Dedifferentiated amniotic fluid mesenchymal stem cell (primary cell): ENCODE data around the gene DPP10.

Experiments
- DNase-seq: peaks from one replicate; pipeline ENCODE4 v3.0.0-alpha.2; 2016; ENCODE audit errors: extremely low spot score

The DPP10 gene

DNA sequence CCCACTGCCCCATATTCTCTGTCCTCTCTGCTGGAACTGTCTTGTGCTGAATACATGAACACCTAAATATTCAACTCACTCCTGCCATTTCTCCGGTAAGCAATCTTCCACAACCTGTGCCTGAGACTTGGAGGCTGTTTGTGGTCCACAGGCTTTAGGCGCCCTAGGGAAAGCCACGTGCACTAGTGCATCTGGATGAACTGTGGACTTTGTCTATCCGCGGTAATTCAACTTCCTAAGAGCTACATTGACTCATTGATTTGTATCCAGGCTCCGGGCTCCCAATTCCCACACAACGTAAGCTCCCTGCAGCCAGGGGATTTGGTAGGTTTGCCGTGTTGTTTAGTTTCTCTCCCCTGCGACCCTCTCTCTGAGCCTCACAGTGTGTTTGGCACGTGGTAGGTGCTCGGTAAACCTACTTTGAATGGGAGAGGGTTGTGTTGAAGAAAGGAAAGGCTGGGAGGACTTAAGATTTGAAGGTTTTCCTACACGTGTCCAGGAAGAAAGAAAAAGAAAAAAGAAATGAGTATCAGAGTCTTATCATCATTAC lies 718.2 kb downstream of the DPP10 start:
- DNase-seq: no peak

GRCh38 chr2:115161081-115161770 lies 718.8 kb downstream of the DPP10 start:
- no peak for DNase-seq

- no peak for DNase-seq
Measured at GRCh38 chr2:115161771-115162493, 719.5 kb downstream of the DPP10 start.

GRCh38 chr2:115162494-115163293 lies 720.3 kb downstream of the DPP10 start:
- no peak for DNase-seq

DNA sequence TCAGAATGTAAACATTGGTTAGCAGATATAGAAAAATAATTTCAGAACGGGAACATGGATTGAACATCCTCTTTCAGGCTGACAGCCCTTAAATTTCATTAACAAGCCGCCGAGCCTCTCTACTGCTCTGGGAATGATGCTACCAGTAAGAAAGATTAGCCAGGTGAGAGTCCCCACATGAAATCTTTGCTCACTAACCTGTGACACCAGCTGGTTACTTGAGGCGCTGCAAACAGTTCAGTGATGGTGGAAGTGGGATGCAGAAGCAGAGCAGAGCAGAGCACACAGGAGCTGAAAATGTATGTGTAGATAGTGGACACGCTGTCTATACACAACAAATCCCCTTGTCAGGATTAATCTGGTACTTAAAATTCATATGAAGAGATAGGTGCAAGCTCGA lies 721.1 kb downstream of the DPP10 start:
- no peak for DNase-seq

- DNase-seq: no peak
Measured at GRCh38 chr2:115165529-115166109, 723.2 kb downstream of the DPP10 start.

- DNase-seq: no peak
Measured at GRCh38 chr2:115168457-115168856, 726.0 kb downstream of the DPP10 start.

- no peak for DNase-seq
Measured at GRCh38 chr2:115169814-115170213, 727.4 kb downstream of the DPP10 start.

DNA sequence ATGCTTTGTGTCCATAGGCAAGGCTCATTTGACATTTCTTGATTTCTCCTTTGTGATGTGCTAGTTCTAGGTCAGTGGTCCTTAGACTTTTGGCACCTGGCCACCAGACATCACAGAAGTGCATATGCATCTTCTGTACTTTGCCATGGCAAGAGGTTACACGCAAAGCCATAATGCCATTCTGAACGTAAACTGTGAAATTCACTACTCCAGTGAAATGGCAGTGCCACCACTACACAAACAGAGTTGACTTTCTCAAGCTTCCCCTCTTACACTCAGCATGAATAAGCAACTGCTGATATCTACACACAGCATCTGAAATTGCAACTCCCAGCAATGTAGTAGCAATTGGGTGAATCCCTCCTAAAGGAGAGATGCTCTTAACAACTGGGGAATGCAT lies 729.3 kb downstream of the DPP10 start:
- no peak for DNase-seq

GRCh38 chr2:115174651-115175050 lies 732.2 kb downstream of the DPP10 start:
- no peak for DNase-seq

GRCh38 chr2:115183144-115183543 lies 740.7 kb downstream of the DPP10 start:
- no peak for DNase-seq

DNA sequence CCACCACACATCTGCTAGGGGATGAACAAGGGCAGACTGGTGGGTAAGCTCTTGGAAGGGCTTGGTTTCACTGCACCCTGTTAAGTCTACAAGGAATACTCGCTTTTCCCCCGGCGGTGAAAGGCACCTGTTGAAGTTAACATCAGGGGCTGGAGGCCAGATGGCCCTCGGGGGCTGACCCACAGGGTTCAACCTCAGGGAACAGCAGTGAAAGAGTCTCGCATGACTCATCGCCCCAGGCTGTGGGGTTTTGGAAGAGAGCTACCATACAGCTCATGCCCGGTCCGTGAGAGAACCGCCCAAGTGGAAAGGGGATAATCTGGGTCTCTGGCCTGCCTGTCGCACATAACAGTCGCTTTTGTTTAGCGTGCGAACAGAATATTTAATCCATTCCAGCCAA lies 748.0 kb downstream of the DPP10 start:
- DNase-seq: no peak

DNA sequence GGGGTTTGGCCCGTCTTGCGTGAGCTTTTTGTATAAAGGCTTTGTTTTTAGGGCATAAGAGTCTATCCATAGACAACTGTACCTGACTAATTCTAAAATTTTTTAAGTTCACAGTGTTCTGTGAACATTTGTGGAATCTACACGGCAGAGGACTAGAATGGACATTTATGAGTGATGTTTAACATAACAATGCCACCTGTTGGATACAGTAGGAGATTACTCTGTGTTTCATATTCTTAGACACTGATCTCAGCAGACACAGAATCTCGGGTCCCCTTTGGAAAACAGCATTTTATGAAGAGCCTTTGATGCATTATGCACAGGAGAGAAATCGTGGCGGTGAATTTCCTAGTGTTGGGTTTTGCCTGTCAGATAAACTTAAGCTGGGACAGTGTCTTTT lies 752.2 kb downstream of the DPP10 start:
- DNase-seq: no peak

GRCh38 chr2:115196587-115196986 lies 754.1 kb downstream of the DPP10 start:
- no peak for DNase-seq

GRCh38 chr2:115199966-115200365 lies 757.5 kb downstream of the DPP10 start:
- no peak for DNase-seq

DNA sequence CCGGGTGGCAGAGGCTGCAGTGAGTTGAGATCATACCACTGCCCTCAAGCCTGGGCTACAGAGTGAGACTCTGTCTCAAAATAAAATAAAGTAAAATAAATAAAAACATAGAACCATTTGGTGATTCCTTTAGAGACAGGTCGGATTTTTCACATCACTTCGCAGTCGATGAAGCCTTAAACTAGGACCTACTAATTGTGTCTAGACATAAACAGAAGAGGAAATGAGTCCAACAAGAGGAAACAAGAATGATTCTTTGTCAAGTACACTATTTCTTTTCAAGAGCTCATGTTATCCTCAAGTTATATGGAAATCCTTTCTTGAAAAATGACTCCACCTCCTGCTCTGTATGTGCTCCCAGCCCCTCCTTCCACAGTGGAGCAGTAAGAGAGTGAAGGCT lies 758.9 kb downstream of the DPP10 start:
- DNase-seq: no peak

- no peak for DNase-seq
Measured at GRCh38 chr2:115208493-115209164, 766.2 kb downstream of the DPP10 start.

- DNase-seq: no peak
Measured at GRCh38 chr2:115214050-115214449, 771.6 kb downstream of the DPP10 start.

- DNase-seq: no peak
Measured at GRCh38 chr2:115219296-115219695, 776.9 kb downstream of the DPP10 start.

DNA sequence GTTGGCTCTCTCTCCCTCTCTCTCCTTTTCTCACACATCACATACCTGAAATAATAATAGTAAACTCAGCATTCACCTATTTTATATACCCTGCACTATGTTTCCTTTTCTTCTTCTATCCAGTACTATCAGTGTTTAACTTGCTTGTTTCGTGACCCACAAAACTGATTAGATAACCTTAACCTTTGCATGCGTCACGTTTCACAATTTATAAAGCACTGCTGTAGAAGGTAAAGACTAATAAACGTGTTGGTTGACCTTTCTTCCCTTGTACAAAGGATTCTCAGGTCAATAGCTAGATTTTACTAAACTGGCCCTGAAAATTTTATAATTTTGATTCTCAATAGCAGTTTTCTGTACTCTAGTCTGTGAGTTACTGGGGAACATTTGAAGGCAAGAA lies 791.7 kb downstream of the DPP10 start:
- no peak for DNase-seq

DNA sequence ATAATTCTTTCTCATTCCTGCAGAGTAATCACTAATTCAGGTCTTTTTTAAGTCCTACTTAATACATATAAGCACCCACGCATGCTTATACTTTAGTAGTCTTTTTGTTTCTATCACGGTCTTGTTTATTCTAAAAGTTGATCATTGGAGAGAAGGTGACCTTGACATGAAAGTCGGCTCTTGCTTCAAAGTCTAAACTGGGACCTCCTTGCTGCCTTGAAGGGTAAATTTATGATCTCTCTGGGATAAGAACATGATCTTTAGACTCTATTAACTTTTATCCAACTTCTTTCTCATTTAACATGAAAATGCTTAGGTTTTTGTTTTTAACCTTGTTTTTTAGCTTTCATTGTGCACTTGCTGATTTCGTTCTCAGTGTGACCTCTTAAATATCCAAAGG lies 792.3 kb downstream of the DPP10 start:
- no peak for DNase-seq

- DNase-seq: no peak
Measured at GRCh38 chr2:115248066-115248465, 805.6 kb downstream of the DPP10 start.
